GM19239 (cell line): ENCODE results near the gene MACC1.

Experiments
- DNase-seq: peaks from one replicate; pipeline ENCODE4 v3.0.0; 2011; ENCODE audit warnings: low spot score; ENCODE audit not compliant: insufficient read length
- FAIRE-seq: peaks from 2 replicates; lab custom pipeline; 2011; peaks lifted over from hg19 to GRCh38; lab: Jason Lieb, UNC

MACC1 gene

GRCh38 chr7:20217193-20217948, at the start of gene MACC1:
MACC1 (minus strand) TSS chr7:20217384; CDS start chr7:20161862, 55,522 bp downstream.
- FAIRE-seq = peak; percentile 99

DNA sequence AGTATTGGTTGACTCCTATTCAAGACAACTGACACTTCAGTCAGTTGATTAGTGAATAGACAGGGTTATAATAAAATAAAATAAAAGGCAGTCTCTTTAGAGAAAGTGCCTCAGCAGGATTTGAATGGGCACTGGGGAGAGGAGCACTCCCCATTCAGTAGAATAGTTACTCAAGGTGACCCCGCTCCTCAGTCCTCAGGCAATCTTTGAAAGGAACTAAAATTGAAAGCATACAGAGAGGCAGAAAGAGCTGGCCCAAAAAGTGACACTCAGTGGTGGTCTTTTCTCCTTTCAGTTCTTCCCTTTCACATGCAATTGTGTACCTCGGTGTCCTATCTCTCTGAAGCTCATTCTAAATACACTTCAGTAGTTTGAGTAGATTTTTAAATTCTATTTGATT, 47.4 kb upstream of the MACC1 start:
- DNase-seq (no peak), FAIRE-seq (peak; percentile 61)

More at GRCh38 chr7:20217193-20217948, at the start of gene MACC1:
- DNase-seq = no peak

GRCh38 chr7:20260223-20260622, 43.0 kb upstream of the MACC1 start:
- FAIRE-seq (peak; percentile 48), DNase-seq (no peak)

GRCh38 chr7:20257212-20257611, 40.0 kb upstream of the MACC1 start:
- DNase-seq = no peak
- FAIRE-seq = peak; percentile 71

GRCh38 chr7:20249920-20250319, 32.7 kb upstream of the MACC1 start:
- no peak for DNase-seq

GRCh38 chr7:20249376-20249775, 32.2 kb upstream of the MACC1 start:
- no peak for FAIRE-seq
- DNase-seq = no peak

More at GRCh38 chr7:20249920-20250319, 32.7 kb upstream of the MACC1 start:
- FAIRE-seq = peak; percentile 8

DNA sequence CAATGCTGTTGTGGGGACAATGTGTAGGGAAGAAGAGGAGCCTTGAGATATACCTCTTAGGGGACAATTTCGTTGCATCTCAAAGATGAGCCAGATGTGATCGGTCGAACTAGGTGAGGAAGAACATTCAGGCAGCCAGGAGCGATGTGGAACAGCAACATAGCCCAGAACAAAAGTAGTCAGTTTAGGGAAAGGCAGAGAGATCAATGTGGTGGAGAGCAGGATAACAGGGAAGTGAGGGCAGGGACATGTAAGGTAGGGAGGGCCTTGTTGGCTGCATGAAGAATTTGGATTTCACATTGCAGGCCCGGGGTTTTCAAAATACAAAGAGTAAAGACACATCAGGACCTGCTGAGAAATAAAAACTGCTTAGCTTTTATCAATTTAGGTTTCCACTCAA, 29.1 kb upstream of the MACC1 start:
- DNase-seq (no peak), FAIRE-seq (no peak)

GRCh38 chr7:20244334-20245120, 27.3 kb upstream of the MACC1 start:
- DNase-seq = no peak
- peak; percentile 66 for FAIRE-seq

GRCh38 chr7:20241911-20242261, 24.7 kb upstream of the MACC1 start:
- DNase-seq (no peak), FAIRE-seq (no peak)

GRCh38 chr7:20241194-20241910, 24.2 kb upstream of the MACC1 start:
- DNase-seq (no peak), FAIRE-seq (peak; percentile 91)

GRCh38 chr7:20240080-20240926, 23.1 kb upstream of the MACC1 start:
- peak; percentile 97 for FAIRE-seq
- DNase-seq = peak; percentile 16

- FAIRE-seq (peak; percentile 100), DNase-seq (no peak)
Measured at GRCh38 chr7:20238754-20239324, 21.7 kb upstream of the MACC1 start.

DNA sequence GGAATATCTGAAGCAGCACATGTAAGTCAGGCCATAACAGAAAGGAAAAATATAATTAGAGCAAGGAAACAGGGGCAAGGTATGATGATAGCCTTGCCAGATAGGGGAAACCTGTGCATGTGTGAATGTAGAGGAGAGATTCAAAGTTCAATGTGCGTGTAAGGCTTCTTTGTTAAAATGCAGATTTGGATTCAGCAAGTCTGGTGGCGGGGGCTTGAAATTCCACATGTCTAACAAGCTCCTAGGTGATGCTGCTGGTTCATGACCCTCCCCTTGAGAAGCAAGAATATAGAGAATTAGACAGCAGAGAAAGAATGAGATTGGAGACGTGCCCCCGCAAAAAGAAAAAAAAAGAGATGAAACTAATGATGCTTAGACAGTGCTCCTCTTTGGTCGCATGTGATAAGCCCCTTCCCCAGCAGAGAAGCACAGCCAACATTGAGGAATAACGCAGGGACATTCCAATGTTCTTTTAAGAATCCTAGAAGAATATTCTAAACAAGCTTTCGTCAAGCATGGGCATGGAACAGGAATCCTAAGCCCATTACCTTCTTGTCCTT, 21.1 kb upstream of the MACC1 start:
- FAIRE-seq (no peak), DNase-seq (no peak)

- DNase-seq (no peak), FAIRE-seq (no peak)
Measured at GRCh38 chr7:20237464-20238193, 20.4 kb upstream of the MACC1 start.

- peak; percentile 74 for FAIRE-seq
Measured at GRCh38 chr7:20236790-20237189, 19.6 kb upstream of the MACC1 start.

GRCh38 chr7:20236043-20236442, 18.9 kb upstream of the MACC1 start:
- FAIRE-seq = no peak

More at GRCh38 chr7:20236790-20237189, 19.6 kb upstream of the MACC1 start:
- no peak for DNase-seq

GRCh38 chr7:20235288-20235687, 18.1 kb upstream of the MACC1 start:
- DNase-seq (no peak), FAIRE-seq (peak; percentile 37)

More at GRCh38 chr7:20236043-20236442, 18.9 kb upstream of the MACC1 start:
- no peak for DNase-seq

GRCh38 chr7:20233362-20233761, 16.2 kb upstream of the MACC1 start:
- DNase-seq = no peak
- FAIRE-seq = peak; percentile 98
